ENCODE data around the gene COL8A1.

The COL8A1 gene

GRCh38 chr3:99842826-99843589, 204.6 kb downstream of the COL8A1 start:
- Histone ChIP-seq H3K4me1 (ENCODE audit: low read length) (no peaks in the 10 kb centered on the region), H3K9ac (ENCODE audit: low read length) (no peak overlapping the region), H3K9me3 (replicated peaks; ENCODE audit: insufficient read depth, low read length) (no peaks in the 10 kb centered on the region), H3K79me2 (ENCODE audit: low read length) (peaks cover 27% of the 10 kb centered on the region), H3K27ac (ENCODE audit: low read length) (no peak overlapping the region), H3K36me3 (replicated peaks; ENCODE audit: insufficient read depth, low read length) (no peaks in the 10 kb centered on the region), H3K4me3 (ENCODE audit: low read length) (no peak overlapping the region), H4K20me1 (ENCODE audit: insufficient read depth, low read length) (peaks cover 6% of the 10 kb centered on the region; the same call in 1 of the 2 replicates), H3F3A (ENCODE audit: insufficient read depth, low read length) (no peaks in the 10 kb centered on the region), H2AFZ (ENCODE audit: low read length) (no peak overlapping the region), H3K4me2 (ENCODE audit: low read depth, low read length) (no peak overlapping the region), H3K9me2 (replicated peaks; ENCODE audit: insufficient read depth, low read length) (no peaks in the 10 kb centered on the region), H3K27me3 (replicated peaks; ENCODE audit: insufficient read depth, low read length) (no peaks in the 10 kb centered on the region)
- TF ChIP-seq EZH2phosphoT487 (IDR thresholded peaks at IDR 0.05; ENCODE audit: low read length) (no peak), CTCF (IDR thresholded peaks at IDR 0.05; ENCODE audit: low read length) (peak; percentile 61)
- peak; percentile 24 for DNase-seq

GRCh38 chr3:99843590-99844258, 205.3 kb downstream of the COL8A1 start:
- no peak for DNase-seq
- TF ChIP-seq EZH2phosphoT487 (IDR thresholded peaks at IDR 0.05; ENCODE audit: low read length): no peak
- TF ChIP-seq EZH2 (optimal IDR thresholded peaks at IDR 0.05; ENCODE audit: low read depth, low read length): no peak
- TF ChIP-seq CTCF (IDR thresholded peaks at IDR 0.05; ENCODE audit: low read length): no peak
- Histone ChIP-seq H3K9ac (ENCODE audit: low read length) (no peak overlapping the region), H3K4me1 (ENCODE audit: low read length) (no peaks in the 10 kb centered on the region), H4K20me1 (ENCODE audit: insufficient read depth, low read length) (peaks cover 9% of the 10 kb centered on the region; the same call in 1 of the 2 replicates), H3K9me3 (replicated peaks; ENCODE audit: insufficient read depth, low read length) (no peaks in the 10 kb centered on the region), H3F3A (ENCODE audit: insufficient read depth, low read length) (no peaks in the 10 kb centered on the region), H3K27ac (ENCODE audit: low read length) (no peak overlapping the region), H3K79me2 (ENCODE audit: low read length) (peaks cover 30% of the 10 kb centered on the region), H2AFZ (ENCODE audit: low read length) (no peak overlapping the region), H3K4me2 (ENCODE audit: low read depth, low read length) (no peak overlapping the region), H3K36me3 (replicated peaks; ENCODE audit: insufficient read depth, low read length) (no peaks in the 10 kb centered on the region), H3K9me2 (replicated peaks; ENCODE audit: insufficient read depth, low read length) (no peaks in the 10 kb centered on the region), H3K27me3 (replicated peaks; ENCODE audit: insufficient read depth, low read length) (no peaks in the 10 kb centered on the region), H3K4me3 (ENCODE audit: low read length) (no peak overlapping the region)

- Histone ChIP-seq H3K9ac (ENCODE audit: low read length) (no peak overlapping the region), H3K36me3 (replicated peaks; ENCODE audit: insufficient read depth, low read length) (no peaks in the 10 kb centered on the region)
- TF ChIP-seq CTCF (IDR thresholded peaks at IDR 0.05; ENCODE audit: low read length) (no peak), EZH2 (optimal IDR thresholded peaks at IDR 0.05; ENCODE audit: low read depth, low read length) (no peak), EZH2phosphoT487 (IDR thresholded peaks at IDR 0.05; ENCODE audit: low read length) (no peak)
These were observed 206.9 kb downstream of the COL8A1 start for GRCh38 chr3:99845331-99845730.

More at GRCh38 chr3:99845331-99845730, 206.9 kb downstream of the COL8A1 start:
- no peaks in the 10 kb centered on the region; the same call in 1 of the 2 replicates for H3F3A ChIP-seq (ENCODE audit: insufficient read depth, low read length)
- H3K27me3 ChIP-seq (replicated peaks; ENCODE audit: insufficient read depth, low read length): no peaks in the 10 kb centered on the region
- peaks cover 12% of the 10 kb centered on the region; the same call in 1 of the 2 replicates for H4K20me1 ChIP-seq (ENCODE audit: insufficient read depth, low read length)
- no peaks in the 10 kb centered on the region for H3K9me2 ChIP-seq (replicated peaks; ENCODE audit: insufficient read depth, low read length)
- H2AFZ ChIP-seq (ENCODE audit: low read length): no peak overlapping the region
- no peak overlapping the region for H3K27ac ChIP-seq (ENCODE audit: low read length)
- no peak overlapping the region for H3K4me3 ChIP-seq (ENCODE audit: low read length)
- H3K4me2 ChIP-seq (ENCODE audit: low read depth, low read length): no peak overlapping the region
- DNase-seq: no peak
- no peaks in the 10 kb centered on the region for H3K9me3 ChIP-seq (replicated peaks; ENCODE audit: insufficient read depth, low read length)
- peaks cover 34% of the 10 kb centered on the region for H3K79me2 ChIP-seq (ENCODE audit: low read length)
- H3K4me1 ChIP-seq (ENCODE audit: low read length): peaks cover 8% of the 10 kb centered on the region
